OCI-LY3 (cell line): ENCODE data around the gene HEG1.

ENCODE experiments used
- CTCF ChIP-seq: fragments of 200-600, 300-600 bp; sonication (generic); IDR thresholded peaks from 2 replicates; pipeline ENCODE4 v1.5.1; 2014; ENCODE audit warnings: antibody characterized with exemption, low read length, low read depth
- EZH2phosphoT487 ChIP-seq: fragments of 200-600 bp; shearing (Covaris generic); IDR thresholded peaks from 2 replicates; pipeline ENCODE4 v1.6.1; 2018; ENCODE audit warnings: antibody characterized with exemption, mixed run types, low read depth

- no peak for TF ChIP-seq CTCF
- TF ChIP-seq EZH2phosphoT487, result no peak
Measured at GRCh38 chr3:125053304-125053699, 2.5 kb downstream of the HEG1 start.
